HG03135 (cell line): ENCODE results near the gene EFCAB14.
"Not testable (repeated sequence)": the region's sequence is repeated elsewhere in the genome, so short reads cannot be mapped to it uniquely, and the experiment has no call there.

Experiments
- ATAC-seq: cut with Tn5 transposase; IDR thresholded peaks from one replicate; pipeline ENCODE4 v1.9.1; 2021; ENCODE audit warnings: mild to moderate bottlenecking, moderate library complexity; ENCODE audit not compliant: unreplicated experiment

Gene EFCAB14

GRCh38 chr1:46657775-46658174 lies 61.1 kb downstream of the EFCAB14 start:
- ATAC-seq = no peak

GRCh38 chr1:46656643-46657042 lies 62.3 kb downstream of the EFCAB14 start:
- ATAC-seq = no peak

- ATAC-seq = no peak
Observed at GRCh38 chr1:46655848-46656247, 63.1 kb downstream of the EFCAB14 start.

GRCh38 chr1:46654698-46655097 lies 64.2 kb downstream of the EFCAB14 start:
- ATAC-seq = not testable (repeated sequence)

- ATAC-seq = no peak
Observed at GRCh38 chr1:46654012-46654411, 64.9 kb downstream of the EFCAB14 start.

- no peak for ATAC-seq
Observed at GRCh38 chr1:46653405-46653958, 65.4 kb downstream of the EFCAB14 start.

- no peak for ATAC-seq
Observed at GRCh38 chr1:46652321-46653100, 66.4 kb downstream of the EFCAB14 start.

GRCh38 chr1:46651152-46651551 lies 67.8 kb downstream of the EFCAB14 start:
- not testable (repeated sequence) for ATAC-seq

- ATAC-seq = no peak
Observed at GRCh38 chr1:46650491-46650890, 68.4 kb downstream of the EFCAB14 start.

GRCh38 chr1:46649764-46650163 lies 69.2 kb downstream of the EFCAB14 start:
- ATAC-seq = no peak

GRCh38 chr1:46647611-46648010 lies 71.3 kb downstream of the EFCAB14 start:
- no peak for ATAC-seq

- ATAC-seq = no peak
Observed at GRCh38 chr1:46646844-46647243, 72.1 kb downstream of the EFCAB14 start.

GRCh38 chr1:46646331-46646730 lies 72.6 kb downstream of the EFCAB14 start:
- ATAC-seq = no peak

- no peak for ATAC-seq
Observed at GRCh38 chr1:46645815-46646214, 73.1 kb downstream of the EFCAB14 start.

GRCh38 chr1:46643368-46643775 lies 75.5 kb downstream of the EFCAB14 start:
- ATAC-seq = no peak

GRCh38 chr1:46642115-46642680 lies 76.7 kb downstream of the EFCAB14 start:
- ATAC-seq = no peak

- no peak for ATAC-seq
Observed at GRCh38 chr1:46639547-46639946, 79.4 kb downstream of the EFCAB14 start.

GRCh38 chr1:46638921-46639320 lies 80.0 kb downstream of the EFCAB14 start:
- no peak for ATAC-seq

- ATAC-seq = no peak
Observed at GRCh38 chr1:46637444-46638083, 81.3 kb downstream of the EFCAB14 start.

- no peak for ATAC-seq
Observed at GRCh38 chr1:46635205-46635604, 83.7 kb downstream of the EFCAB14 start.

GRCh38 chr1:46630719-46631118 lies 88.2 kb downstream of the EFCAB14 start:
- no peak for ATAC-seq
